GM12872 (cell line): ENCODE data around the gene SRCAP.

ENCODE experiments used
- CTCF ChIP-seq: IDR thresholded peaks from 3 replicates; pipeline ENCODE4 v1.5.1; 2011; ENCODE audit warnings: low read depth, mild to moderate bottlenecking, low read length, moderate library complexity; ENCODE audit not compliant: insufficient read depth

SRCAP gene

DNA sequence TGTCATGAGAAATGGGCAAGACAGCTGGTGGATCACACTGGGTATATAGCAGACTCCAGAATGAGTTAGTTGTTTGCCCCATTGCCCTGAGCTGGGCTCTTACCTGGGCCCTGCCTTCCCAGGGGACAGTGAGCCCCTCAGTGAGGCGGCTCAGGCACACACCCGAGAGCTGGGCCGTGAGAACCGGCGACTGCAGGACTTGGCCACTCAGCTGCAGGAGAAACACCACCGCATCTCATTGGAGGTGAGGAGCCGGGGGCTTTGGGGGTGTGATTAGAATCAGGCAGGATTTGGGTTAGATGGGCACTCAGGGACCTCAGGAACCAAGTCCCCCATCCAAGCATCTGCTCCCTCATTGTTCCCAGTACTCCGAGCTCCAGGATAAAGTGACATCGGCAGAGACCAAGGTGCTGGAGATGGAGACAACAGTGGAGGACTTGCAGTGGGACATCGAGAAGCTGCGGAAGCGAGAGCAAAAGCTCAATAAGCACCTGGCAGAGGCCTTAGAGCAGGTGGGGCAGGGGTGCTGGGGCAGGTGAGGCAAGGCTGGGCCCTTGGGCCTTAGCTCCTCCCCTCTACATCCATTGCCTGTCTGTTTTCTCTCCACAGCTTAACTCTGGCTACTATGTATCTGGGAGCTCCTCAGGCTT, 66.0 kb downstream of the SRCAP start:
- TF ChIP-seq CTCF = no peak

GRCh38 chr16:30766206-30766932, 67.4 kb downstream of the SRCAP start:
- TF ChIP-seq CTCF = no peak

DNA sequence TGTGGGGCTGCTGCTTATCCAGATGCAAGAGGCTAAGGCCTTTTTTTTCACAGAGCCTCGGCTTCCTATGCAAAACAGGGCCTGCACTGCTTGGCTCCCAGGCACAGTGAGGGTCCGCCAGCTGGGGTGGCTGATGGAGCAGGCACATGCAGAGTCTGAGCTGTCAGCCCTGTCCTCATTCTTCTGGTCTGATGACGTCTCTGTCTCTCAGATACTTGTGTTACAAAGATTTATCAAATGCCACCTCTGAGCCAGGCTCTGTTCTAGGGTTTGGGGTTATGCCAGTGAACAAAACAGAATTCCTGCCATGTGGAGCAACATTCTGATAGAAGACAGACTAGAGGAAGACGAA, 67.9 kb downstream of the SRCAP start:
- no peak for TF ChIP-seq CTCF

DNA sequence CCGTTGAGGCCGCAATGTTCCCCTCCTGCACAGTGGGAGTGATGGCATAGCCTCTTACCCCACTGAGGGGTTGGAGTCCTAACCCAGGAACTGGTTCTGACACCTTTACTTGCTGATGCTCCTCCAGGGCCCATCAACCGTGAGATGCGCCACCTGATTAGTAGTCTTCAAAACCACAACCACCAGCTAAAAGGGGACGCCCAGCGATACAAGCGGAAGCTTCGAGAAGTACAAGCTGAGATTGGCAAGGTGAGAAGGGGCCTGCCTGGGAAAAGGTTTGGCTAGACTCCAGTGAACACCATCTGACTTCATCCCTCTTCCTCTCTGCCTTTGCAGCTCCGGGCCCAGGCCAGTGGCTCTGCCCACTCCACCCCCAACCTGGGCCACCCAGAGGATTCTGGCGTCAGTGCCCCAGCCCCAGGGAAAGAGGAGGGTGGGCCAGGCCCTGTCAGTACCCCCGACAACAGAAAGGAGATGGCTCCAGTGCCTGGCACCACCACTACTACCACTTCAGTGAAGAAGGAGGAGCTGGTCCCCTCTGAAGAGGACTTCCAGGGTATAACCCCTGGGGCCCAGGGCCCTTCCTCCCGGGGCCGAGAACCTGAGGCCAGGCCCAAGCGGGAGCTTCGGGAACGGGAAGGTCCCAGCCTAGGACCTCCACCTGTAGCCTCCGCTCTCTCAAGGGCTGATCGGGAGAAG, 68.9 kb downstream of the SRCAP start:
- TF ChIP-seq CTCF = no peak

GRCh38 chr16:30768583-30769181, 69.7 kb downstream of the SRCAP start:
- no peak for TF ChIP-seq CTCF

GRCh38 chr16:30769379-30770089, 70.6 kb downstream of the SRCAP start:
- TF ChIP-seq CTCF = no peak

GRCh38 chr16:30771726-30772125, 72.8 kb downstream of the SRCAP start:
- no peak for TF ChIP-seq CTCF
